Osteocyte (in vitro differentiated cells): ENCODE data around the gene RASA1. TPM values are rescaled to one million over a fixed set of nuclear protein-coding genes. Genes with fewer than 3 reads are reported as not detected.

Experiments
- DNase-seq: peaks from one replicate; pipeline ENCODE4 v3.0.0; 2021; ENCODE audit warnings: mixed read lengths; ENCODE audit not compliant: unreplicated experiment; ENCODE audit errors: extremely low spot score
- H3K27ac Mint-ChIP-seq: one replicate; pipeline ENCODE4 v1.8.0; 2021; ENCODE audit warnings: mild to moderate bottlenecking, mixed read lengths; ENCODE audit not compliant: unreplicated experiment
- H3K27me3 Mint-ChIP-seq: one replicate; pipeline ENCODE4 v1.8.0; 2021; ENCODE audit warnings: mixed read lengths; ENCODE audit not compliant: unreplicated experiment
- H3K36me3 Mint-ChIP-seq: one replicate; pipeline ENCODE4 v1.8.0; 2021; ENCODE audit warnings: mixed read lengths; ENCODE audit not compliant: unreplicated experiment
- H3K4me1 Mint-ChIP-seq: one replicate; pipeline ENCODE4 v1.8.0; 2021; ENCODE audit warnings: mixed read lengths; ENCODE audit not compliant: unreplicated experiment
- H3K4me3 Mint-ChIP-seq: one replicate; pipeline ENCODE4 v1.8.0; 2021; ENCODE audit warnings: mild to moderate bottlenecking, moderate library complexity, mixed read lengths; ENCODE audit not compliant: unreplicated experiment
- H3K9me3 Mint-ChIP-seq: one replicate; pipeline ENCODE4 v1.8.0; 2021; ENCODE audit warnings: mixed read lengths; ENCODE audit not compliant: unreplicated experiment
- CTCF ChIP-seq: fragments of 200-600 bp; sonication (generic); IDR thresholded peaks from 2 replicates; pipeline ENCODE4 v1.5.0; 2021; ENCODE audit warnings: antibody characterized with exemption, mild to moderate bottlenecking, moderate library complexity
- total RNA-seq: library from RNA; stranded (reverse); gene quantifications from 2 replicates; pipeline ENCODE4 v1.2.1, GENCODE V29; 2021

Gene RASA1
- total RNA-seq, 1 donor from 2014 or later = 32.1 TPM

- no peak for TF ChIP-seq CTCF
- peaks cover 4% of the 10 kb centered on the region for H3K27me3 Mint-ChIP-seq
- no peak for DNase-seq
Measured at GRCh38 chr5:87438231-87438630, 170.5 kb downstream of the RASA1 start.

More at GRCh38 chr5:87438231-87438630, 170.5 kb downstream of the RASA1 start:
- H3K4me3 Mint-ChIP-seq = no peak overlapping the region
- H3K36me3 Mint-ChIP-seq = no peaks in the 10 kb centered on the region
- peaks cover 7% of the 10 kb centered on the region for H3K9me3 Mint-ChIP-seq
- H3K27ac Mint-ChIP-seq = no peak overlapping the region
- H3K4me1 Mint-ChIP-seq = no peaks in the 10 kb centered on the region

Other genes with a start within 250 kb of the RASA1 start
- 31.1 and 32.6 TPM in 2 replicates for gene CCNH, start 145.0 kb downstream of the RASA1 start, total RNA-seq